Cardiac fibroblast (primary cell): Measurements from ENCODE around the gene LHX8.

Source experiments
- DNase-seq, 2 donors: peaks; one replicate each; pipeline versions ENCODE4 v3.0.0 to v3.0.0-alpha.2; 2010; ENCODE audit warnings: low read depth in 2 of 2
- H3K4me3 ChIP-seq, 2 donors: replicated peaks in 1 of 2; 1 replicate in 1 of 2; 2 replicates in 1 of 2; pipeline ENCODE4 v1.5.1; 2011; ENCODE audit warnings: low read depth in 2 of 2, low read length in 2 of 2, mild to moderate bottlenecking in 2 of 2, moderate library complexity in 1 of 2
- TF ChIP-seq, protein P1 (sequence below): IDR thresholded peaks from one replicate; pipeline ENCODE4 v1.5.1; 2011; ENCODE audit warnings: low read depth, mild to moderate bottlenecking, low read length, inconsistent platforms

The LHX8 gene

GRCh38 chr1:75133750-75134646 is at the start of gene LHX8:
LHX8 (plus strand) TSS chr1:75134388; CDS start chr1:75136615, 2,227 bp downstream.
- peak within 1 kb of the TSS in 1 of 2 donors; percentile 27 for H3K4me3 ChIP-seq
- DNase-seq = no peak
- TF ChIP-seq, protein P1, sequence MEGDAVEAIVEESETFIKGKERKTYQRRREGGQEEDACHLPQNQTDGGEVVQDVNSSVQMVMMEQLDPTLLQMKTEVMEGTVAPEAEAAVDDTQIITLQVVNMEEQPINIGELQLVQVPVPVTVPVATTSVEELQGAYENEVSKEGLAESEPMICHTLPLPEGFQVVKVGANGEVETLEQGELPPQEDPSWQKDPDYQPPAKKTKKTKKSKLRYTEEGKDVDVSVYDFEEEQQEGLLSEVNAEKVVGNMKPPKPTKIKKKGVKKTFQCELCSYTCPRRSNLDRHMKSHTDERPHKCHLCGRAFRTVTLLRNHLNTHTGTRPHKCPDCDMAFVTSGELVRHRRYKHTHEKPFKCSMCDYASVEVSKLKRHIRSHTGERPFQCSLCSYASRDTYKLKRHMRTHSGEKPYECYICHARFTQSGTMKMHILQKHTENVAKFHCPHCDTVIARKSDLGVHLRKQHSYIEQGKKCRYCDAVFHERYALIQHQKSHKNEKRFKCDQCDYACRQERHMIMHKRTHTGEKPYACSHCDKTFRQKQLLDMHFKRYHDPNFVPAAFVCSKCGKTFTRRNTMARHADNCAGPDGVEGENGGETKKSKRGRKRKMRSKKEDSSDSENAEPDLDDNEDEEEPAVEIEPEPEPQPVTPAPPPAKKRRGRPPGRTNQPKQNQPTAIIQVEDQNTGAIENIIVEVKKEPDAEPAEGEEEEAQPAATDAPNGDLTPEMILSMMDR = no peak

GRCh38 chr1:75085931-75086330 is 48.3 kb upstream of the LHX8 start:
- H3K4me3 ChIP-seq = no peak overlapping the region
- DNase-seq = no peak
- TF ChIP-seq, protein P1 = no peak

DNA sequence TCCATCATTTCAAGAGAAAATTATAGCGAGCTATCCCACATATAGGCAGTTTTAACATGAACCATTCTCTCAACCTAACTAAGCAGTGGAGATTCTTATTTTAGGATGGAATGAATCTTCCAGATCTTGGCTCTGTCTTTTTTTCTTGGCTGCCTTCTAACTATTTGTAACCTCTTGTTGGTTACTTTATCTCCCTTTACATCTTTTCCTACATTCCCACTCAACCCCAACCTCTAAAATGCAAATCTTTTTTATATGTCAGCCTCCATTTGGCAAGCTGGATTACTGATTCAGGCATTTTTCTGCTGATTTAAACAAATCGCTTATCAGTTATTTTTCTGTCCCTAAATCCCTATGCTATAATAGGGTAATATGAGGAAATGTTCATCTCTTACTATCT is 46.9 kb upstream of the LHX8 start:
- TF ChIP-seq, protein P1 = no peak
- no peak for DNase-seq
- H3K4me3 ChIP-seq = no peak overlapping the region

DNA sequence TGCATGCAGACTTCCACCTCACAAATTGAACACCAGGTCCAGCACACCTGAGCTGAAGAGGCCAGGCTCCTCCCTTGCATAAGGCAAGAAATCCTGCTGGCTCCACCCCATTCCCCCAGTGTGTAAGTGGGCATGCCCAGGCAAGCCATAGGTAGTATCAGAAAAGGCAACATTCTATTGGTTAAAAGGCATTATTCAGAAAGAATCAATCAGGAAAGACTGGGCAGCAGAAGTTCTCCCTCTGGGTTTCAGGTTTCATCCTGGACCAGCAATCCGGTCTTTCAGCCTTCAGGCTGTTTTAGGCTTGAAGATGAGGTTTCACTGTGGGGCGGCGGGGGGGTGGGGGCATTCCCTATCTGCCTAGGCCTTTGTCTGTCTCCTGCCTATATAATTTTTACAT is 42.0 kb upstream of the LHX8 start:
- H3K4me3 ChIP-seq = no peak overlapping the region
- no peak for DNase-seq
- TF ChIP-seq, protein P1 = no peak

GRCh38 chr1:75097654-75098053 is 36.5 kb upstream of the LHX8 start:
- TF ChIP-seq, protein P1 = no peak
- DNase-seq = no peak
- H3K4me3 ChIP-seq = no peak overlapping the region

GRCh38 chr1:75099581-75099980 is 34.6 kb upstream of the LHX8 start:
- TF ChIP-seq, protein P1 = no peak
- H3K4me3 ChIP-seq = no peak overlapping the region
- DNase-seq = no peak
